Activated CD4-positive, CD25-positive, alpha-beta regulatory T cell treated with anti-CD3 and anti-CD28 coated beads, Interleukin-2, amount 50 U/mL, for 72 hours (primary cell): ENCODE data around the gene SPRR2E.
"Not testable (repeated sequence)": the region's sequence is repeated elsewhere in the genome, so short reads cannot be mapped to it uniquely, and the experiment has no call there.

Source experiments
- DNase-seq: peaks from one replicate; pipeline ENCODE4 v3.0.0; 2021

SPRR2E gene

GRCh38 chr1:153094426-153094825 is at the start of gene SPRR2E:
Gene SPRR2E, minus strand, starts transcription at chr1:153094526. Its CDS starts 775 bp downstream, at chr1:153093751.
- no peak for DNase-seq

DNA sequence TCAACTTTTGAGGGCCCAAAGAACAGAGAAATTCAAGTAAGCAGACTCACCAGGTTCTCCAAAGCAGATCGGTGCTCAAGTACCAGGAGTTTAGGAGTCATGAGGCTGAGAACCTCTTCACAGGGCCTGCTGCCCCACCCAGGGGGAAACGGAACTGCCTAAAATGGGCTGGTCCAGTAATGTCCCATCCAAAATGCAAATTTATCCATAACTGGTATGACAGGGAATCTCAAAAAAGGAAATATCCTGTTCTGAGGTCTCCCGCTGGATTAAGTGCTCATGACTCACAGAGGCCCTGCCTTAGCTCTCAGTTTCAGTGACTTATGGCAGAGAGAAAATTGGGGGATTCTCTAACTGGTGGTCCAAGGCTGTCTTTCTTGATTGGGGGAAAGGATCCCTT is 47.1 kb upstream of the SPRR2E start:
- no peak for DNase-seq

DNA sequence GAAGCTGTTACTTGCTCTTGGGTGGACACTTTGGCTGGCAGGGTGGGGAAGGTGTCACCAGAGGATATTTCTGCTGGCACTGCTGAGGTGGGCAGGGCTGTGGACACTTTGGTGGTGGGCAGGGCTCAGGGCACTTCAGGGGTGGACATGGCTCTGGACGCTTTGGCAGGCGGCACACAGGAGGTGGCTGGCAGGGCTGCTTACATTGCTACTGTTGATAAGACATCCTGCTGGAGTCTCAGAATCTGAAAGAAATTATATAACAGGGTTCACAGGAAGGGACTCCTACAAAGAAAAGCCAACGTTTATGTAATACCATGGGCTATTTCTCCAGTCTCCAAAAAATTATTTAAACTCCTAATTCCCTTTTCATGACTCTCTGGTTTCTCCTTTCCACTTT is 46.2 kb upstream of the SPRR2E start:
- DNase-seq = no peak

DNA sequence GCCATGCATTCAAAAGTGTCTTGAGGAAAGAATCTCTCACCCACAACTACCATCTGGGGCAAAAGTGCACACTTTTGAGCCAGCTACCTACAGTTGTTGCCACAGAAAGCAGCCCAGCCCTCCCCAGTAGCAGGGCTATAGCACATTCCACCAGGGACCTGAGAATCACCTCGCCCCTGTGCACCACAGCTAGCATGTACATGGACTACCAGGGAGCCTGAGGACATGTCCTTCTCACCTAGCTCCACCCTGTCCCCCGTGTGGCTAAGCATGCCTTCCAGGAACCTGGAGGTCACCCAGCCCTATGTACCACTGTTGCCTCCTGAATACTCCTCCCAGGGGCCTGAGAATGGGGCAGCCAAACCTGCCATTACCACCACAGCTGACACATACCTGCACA is 39.4 kb upstream of the SPRR2E start:
- DNase-seq = no peak

DNA sequence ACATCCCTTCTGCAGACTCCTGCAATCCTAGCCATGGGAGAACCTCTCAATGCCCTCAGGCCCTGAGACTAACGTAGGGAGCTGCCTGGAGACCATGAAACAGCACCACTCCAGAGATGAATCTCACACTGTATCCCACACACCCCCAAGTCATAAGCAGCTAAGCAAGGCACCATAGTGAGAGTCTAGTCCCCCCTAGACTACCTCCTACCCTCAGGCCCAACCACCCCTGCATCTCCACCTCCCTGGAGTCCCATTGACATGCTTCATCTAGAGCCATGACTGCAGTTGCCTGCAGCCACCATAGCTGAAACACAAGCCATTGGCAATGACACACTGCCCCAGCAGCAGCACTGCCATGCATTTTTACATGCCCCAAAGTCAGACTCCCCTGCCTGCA is 38.9 kb upstream of the SPRR2E start:
- DNase-seq = no peak

- DNase-seq = not testable (repeated sequence)
Observed at GRCh38 chr1:153128688-153129087, 34.4 kb upstream of the SPRR2E start.

GRCh38 chr1:153127296-153127695 is 33.0 kb upstream of the SPRR2E start:
- no peak for DNase-seq

DNA sequence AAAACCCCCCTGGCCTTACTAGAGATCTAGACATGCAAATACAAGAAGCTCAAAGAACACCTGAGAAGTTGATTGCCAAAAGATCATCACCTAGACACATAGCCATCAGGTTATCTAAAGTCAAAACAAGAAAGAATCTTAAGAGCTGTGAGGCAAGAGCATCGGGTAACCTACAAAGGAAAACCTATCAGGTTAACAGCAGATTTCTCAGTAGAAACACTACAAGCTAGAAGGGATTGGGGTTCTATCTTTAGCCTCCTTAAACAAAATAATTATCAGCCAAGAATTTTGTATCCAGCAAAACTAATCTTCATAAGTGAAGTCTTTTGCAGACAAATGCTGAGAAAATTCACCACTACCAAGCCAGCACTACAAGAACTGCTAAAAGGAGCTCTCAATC is 31.2 kb upstream of the SPRR2E start:
- no peak for DNase-seq

GRCh38 chr1:153123793-153124192 is 29.5 kb upstream of the SPRR2E start:
- DNase-seq = not testable (repeated sequence)

- DNase-seq = no peak
Observed at GRCh38 chr1:153122831-153123421, 28.6 kb upstream of the SPRR2E start.

GRCh38 chr1:153120945-153121344 is 26.6 kb upstream of the SPRR2E start:
- no peak for DNase-seq

DNA sequence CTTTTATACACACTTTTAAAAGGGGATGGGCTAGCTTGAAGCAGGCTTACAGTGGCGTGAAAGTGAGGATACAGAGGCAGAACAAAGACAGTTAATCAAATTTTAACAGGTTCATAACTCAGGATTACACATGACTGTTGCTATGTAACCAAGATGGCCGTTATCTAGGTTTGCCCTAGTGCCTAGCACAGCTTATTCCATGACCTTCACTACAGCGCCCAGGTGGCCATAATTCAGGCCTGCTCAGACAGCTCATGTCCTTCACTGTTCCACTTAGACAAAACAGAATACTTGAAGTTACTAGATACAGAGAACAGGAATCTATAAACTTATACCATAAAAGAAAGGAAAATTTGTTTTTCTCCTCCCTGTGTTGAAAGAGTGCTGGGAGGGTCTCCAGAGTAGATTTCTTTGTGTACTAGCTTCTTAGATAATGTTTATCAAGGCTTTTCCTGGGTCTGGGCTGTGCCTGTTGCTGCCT is 25.2 kb upstream of the SPRR2E start:
- no peak for DNase-seq

GRCh38 chr1:153115264-153115663 is 20.9 kb upstream of the SPRR2E start:
- DNase-seq = not testable (repeated sequence)

DNA sequence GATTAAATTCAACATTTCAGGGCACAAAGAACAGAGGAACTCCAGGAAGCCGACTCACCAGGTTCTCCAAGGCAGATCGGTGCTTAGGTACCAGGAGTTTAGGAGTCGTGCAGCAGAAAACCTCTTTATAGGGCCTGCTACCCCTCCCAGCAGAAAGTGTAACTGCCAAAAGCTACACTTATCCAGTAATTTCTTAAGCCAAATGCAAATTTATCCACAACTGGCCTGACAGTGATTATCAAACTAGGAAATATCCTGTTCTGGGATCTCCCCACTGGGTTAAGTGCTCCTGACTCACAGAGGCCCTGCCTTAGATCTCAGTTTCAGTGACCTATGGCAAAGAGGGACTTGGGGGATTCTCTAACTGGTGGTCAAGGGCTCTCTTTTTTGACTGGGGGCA is 19.1 kb upstream of the SPRR2E start, which contains the start of gene SPRR2F:
Gene SPRR2F (minus strand): TSS at position 101 of the 400 bp plus-strand sequence. CDS start 783 bp downstream, outside the sequence.
- no peak for DNase-seq

DNA sequence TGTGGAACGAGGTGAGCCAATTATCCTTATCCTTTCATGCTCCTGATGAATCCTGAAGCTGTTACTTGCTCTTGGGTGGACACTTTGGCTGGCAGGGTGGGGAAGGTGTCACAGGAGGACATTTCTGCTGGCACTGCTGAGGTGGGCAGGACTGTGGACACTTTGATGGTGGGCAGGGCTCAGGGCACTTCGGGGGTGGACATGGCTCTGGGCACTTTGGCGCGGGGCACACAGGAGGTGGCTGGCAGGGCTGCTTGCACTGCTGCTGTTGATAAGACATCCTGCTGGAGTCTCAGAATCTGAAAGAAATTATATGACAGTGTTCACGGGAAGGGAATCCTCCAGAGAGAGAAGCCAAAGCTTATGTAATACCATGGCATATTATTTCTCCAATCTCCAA is 18.1 kb upstream of the SPRR2E start:
- not testable (repeated sequence) for DNase-seq

DNA sequence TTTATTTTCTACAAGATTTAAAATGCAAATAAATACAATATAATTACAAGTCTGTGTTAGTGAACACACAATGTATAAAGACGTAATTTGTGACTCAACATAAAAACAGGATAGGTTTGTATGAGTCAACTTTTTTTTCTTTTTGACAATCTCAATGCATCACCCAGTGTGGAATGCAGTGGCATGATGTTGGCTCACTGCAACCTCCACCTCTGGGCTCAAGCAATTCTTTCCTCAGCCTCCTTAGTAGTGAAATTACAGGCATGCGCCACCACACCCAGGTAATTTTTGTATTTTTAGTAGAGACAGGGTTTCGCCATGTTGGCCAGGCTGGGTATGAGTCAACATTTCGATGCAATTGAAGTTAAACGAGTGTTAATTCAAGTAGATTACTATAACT is 5.9 kb upstream of the SPRR2E start:
- no peak for DNase-seq

GRCh38 chr1:153099461-153100045 is 5.2 kb upstream of the SPRR2E start:
- DNase-seq = no peak

- no peak for DNase-seq
Observed at GRCh38 chr1:153095764-153096163, 1.4 kb upstream of the SPRR2E start.

GRCh38 chr1:153087652-153088051 is 6.7 kb downstream of the SPRR2E start:
- DNase-seq = no peak

GRCh38 chr1:153081736-153082135 is 12.6 kb downstream of the SPRR2E start:
- no peak for DNase-seq

DNA sequence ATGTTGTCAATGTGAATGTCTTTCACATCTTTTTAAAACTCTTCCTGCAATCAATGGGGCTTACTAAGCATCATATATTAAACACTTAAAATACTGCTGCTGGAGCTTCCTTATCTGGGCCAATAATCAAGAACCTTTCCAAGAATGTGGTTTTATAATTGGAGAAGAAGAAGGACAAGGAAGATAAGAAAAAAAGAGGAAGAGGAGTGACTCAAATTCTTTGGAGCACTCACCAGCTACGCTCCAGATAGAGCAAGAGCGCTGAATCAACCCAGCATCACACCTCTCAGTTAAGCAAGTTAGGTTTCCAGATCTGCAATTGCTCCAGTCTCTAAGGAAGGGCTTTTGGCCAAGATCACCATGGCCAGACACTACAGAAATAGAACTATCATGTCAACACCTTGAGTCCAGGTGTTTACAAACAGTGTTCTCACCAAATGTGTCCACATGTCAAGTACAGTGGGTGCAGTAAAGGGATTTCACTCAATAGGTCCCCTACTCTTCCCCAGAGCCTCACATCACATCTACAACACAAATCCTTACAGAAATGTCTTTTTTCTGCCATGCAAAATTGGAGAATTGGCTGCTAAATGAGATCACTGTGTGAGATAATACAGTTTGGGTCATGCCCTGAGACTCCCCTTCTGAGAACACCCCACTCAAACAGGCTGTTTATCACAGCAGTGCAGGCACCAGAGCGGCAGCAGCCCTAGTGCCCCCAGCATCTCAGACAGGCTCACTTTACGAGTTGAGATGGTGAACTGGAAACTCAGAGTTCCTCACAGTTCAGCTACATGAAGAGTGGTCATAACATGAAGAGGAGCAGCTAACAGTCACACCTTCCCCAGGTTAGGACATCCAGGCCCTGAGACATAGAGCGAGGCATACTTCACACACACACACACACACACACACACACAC is 21.3 kb downstream of the SPRR2E start:
- no peak for DNase-seq

DNA sequence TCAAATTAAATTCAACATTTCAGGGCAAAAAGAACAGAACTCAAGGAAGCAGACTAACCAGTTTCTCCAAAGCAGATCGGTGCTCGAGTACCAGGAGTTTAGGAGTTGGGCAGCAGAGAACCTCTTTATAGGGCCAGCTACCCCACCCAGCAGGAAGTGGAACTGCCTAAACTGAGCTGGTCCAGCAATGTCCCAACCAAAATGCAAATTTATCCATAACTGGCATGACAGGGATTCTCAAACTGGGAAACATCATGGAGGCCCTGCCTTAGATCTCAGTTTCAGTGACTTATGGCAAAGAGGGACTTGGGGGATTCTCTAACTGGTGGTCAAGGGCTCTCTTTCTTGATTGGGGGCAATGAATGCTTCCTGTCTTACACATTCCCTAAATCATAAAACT is 22.8 kb downstream of the SPRR2E start, which contains the start of gene SPRR2B:
Gene SPRR2B (minus strand): TSS at position 101 of the 400 bp plus-strand sequence. CDS start 772 bp downstream, outside the sequence.
- DNase-seq = no peak

- DNase-seq = no peak
Observed at GRCh38 chr1:153070243-153070642, 24.1 kb downstream of the SPRR2E start.
